ENCODE results near the gene MICAL3. TPM values are rescaled to one million over a fixed set of nuclear protein-coding genes. Genes with fewer than 3 reads are reported as not detected.
A peak's percentile ranks its signal among the peaks of the same experiment; 100 is the strongest.

The MICAL3 gene
- total and polyA plus RNA-seq, 7 donors, result 9.6 to 94.2 (median 35.0) TPM

- H3K4me1 ChIP-seq, result peaks cover 0 to 64% (median 36%) of the 10 kb centered on the region in 4 donors
- H3K27ac ChIP-seq, result peak overlapping the region; percentile 85 to 95 (median 88)
- peak overlapping the region in 2 of 4 donors; percentile 17 to 19 for H3K4me3 ChIP-seq
- no peak for TF ChIP-seq POLR2A (IDR thresholded peaks at IDR 0.05)
- no peak for TF ChIP-seq POLR2AphosphoS5 (IDR thresholded peaks at IDR 0.05)
- no peak for TF ChIP-seq CTCF (IDR thresholded peaks at IDR 0.05)
- TF ChIP-seq EP300 (IDR thresholded peaks at IDR 0.05), result no peak
- H3K36me3 ChIP-seq, result no peaks in the 10 kb centered on the region
- 78 to 88% methylated on average over 14 of the region's 14 CpGs for WGBS, 2 donors
- H3K27me3 ChIP-seq, result no peaks in the 10 kb centered on the region
- intact Hi-C loops (cut with DNase I), result no loop called here
- no peaks in the 10 kb centered on the region for H3K9me3 ChIP-seq
- no peak for DNase-seq
Observed at GRCh38 chr22:18067548-18068341, 43.4 kb upstream of the MICAL3 start.

GRCh38 chr22:18067121-18067520, 42.8 kb upstream of the MICAL3 start:
- no peak for DNase-seq
- TF ChIP-seq POLR2A (IDR thresholded peaks at IDR 0.05) (no peak), POLR2AphosphoS5 (IDR thresholded peaks at IDR 0.05) (no peak), CTCF (IDR thresholded peaks at IDR 0.05) (no peak), EP300 (IDR thresholded peaks at IDR 0.05) (no peak)
- H3K9me3 ChIP-seq, result no peaks in the 10 kb centered on the region
- WGBS, 2 donors, result 93 to 95% methylated on average over 3 of the region's 3 CpGs
- H3K36me3 ChIP-seq, result no peaks in the 10 kb centered on the region
- H3K4me3 ChIP-seq, result no peak overlapping the region
- intact Hi-C loops (cut with DNase I), result no loop called here
- peaks cover 0 to 68% (median 36%) of the 10 kb centered on the region in 4 donors for H3K4me1 ChIP-seq
- H3K27ac ChIP-seq, result peak overlapping the region; percentile 85 to 95 (median 88)
- H3K27me3 ChIP-seq, result no peaks in the 10 kb centered on the region

DNA sequence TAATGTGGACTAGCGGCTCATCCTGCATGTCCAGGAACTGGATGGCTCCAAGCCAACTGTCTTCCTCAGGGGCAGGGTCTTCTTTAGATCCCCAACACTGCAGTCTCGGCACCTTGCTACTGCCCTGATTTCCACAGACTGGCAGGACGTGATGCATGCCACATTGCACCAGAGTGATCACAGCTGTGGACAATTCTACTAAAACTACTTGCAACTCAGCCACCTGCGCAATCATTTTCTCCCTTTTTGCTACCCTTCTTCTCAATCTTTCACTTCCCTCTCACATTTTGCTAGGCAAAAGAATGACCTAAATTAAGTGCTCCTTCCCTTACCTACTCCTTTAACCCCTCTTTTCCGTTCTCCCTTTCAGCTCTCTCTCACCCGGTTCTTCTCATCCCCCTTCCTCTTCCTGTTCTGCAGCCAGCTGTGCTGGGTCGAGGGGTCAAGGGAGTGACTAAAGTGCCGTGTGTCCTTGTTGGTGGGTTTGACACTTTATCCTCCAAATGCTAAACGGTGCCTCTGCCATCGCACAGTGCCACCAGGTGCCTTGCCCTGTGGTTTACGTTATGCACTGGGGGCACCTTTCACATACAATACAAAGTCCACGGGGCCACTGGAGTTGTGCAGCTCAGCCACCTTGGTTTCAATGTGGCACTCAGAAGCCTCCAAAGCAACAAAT, 42.0 kb upstream of the MICAL3 start:
- intact Hi-C loops (cut with DNase I), result no loop called here
- Histone ChIP-seq H3K36me3 (no peaks in the 10 kb centered on the region), H3K27ac (peak overlapping the region; percentile 85 to 95 (median 88)), H3K27me3 (no peaks in the 10 kb centered on the region), H3K9me3 (no peaks in the 10 kb centered on the region), H3K4me3 (no peak overlapping the region), H3K4me1 (peaks cover 0 to 76% (median 42%) of the 10 kb centered on the region in 4 donors)
- WGBS, 2 donors, result 33 to 34% methylated on average over 12 of the region's 12 CpGs
- TF ChIP-seq CTCF (IDR thresholded peaks at IDR 0.05), result no peak
- DNase-seq, result no peak

- no peaks in the 10 kb centered on the region for H3K27me3 ChIP-seq
- intact Hi-C loops (cut with DNase I), result no loop called here
- H3K36me3 ChIP-seq, result no peaks in the 10 kb centered on the region
- peak overlapping the region in 3 of 4 donors; percentile 9 to 95 (median 89) for H3K27ac ChIP-seq
- peaks cover 0 to 83% (median 53%) of the 10 kb centered on the region in 4 donors for H3K4me1 ChIP-seq
- H3K4me3 ChIP-seq, result no peak overlapping the region
- TF ChIP-seq EP300 (IDR thresholded peaks at IDR 0.05) (no peak), POLR2AphosphoS5 (IDR thresholded peaks at IDR 0.05) (no peak), CTCF (IDR thresholded peaks at IDR 0.05) (no peak), POLR2A (IDR thresholded peaks at IDR 0.05) (no peak)
- H3K9me3 ChIP-seq, result no peaks in the 10 kb centered on the region
- DNase-seq, result no peak
- 59 to 86% methylated on average over 9 of the region's 9 CpGs for WGBS, 2 donors
Observed at GRCh38 chr22:18065256-18065655, 40.9 kb upstream of the MICAL3 start.
